PC-3 (cell line): ENCODE results near the gene C4orf33. TPM values are rescaled to one million over a fixed set of nuclear protein-coding genes. Genes with fewer than 3 reads are reported as not detected.
"Not testable (repeated sequence)": the region's sequence is repeated elsewhere in the genome, so short reads cannot be mapped to it uniquely, and the experiment has no call there.

ENCODE experiments used
- ATAC-seq: fragments of 200-7000 bp; cut with Tn5 transposase; 2 replicates; pipeline ENCODE4 v1.9.1; 2020; ENCODE audit warnings: mild to moderate bottlenecking, moderate library complexity
- BruUV-seq: library from RNA; stranded (reverse); fragments of 400-500 nt; replicated peaks from 2 replicates; lab custom pipeline; 2021; lab: Mats Ljungman, UMichigan
- CTCF ChIA-PET: fragments of 300-600 bp; sonication (Branson Sonifier 250); formaldehyde crosslinking; loops from one replicate; lab custom pipeline; 2022; ENCODE audit warnings: antibody characterized with exemption; lab: Charles Lee
- POLR2A ChIA-PET: fragments of 300-600 bp; sonication (Branson Sonifier 250); formaldehyde crosslinking; loops from one replicate; lab custom pipeline; 2022; ENCODE audit warnings: antibody characterized with exemption; ENCODE audit not compliant: unreplicated experiment; lab: Charles Lee
- DNase-seq: peaks from one replicate; pipeline ENCODE4 v3.0.0-alpha.2; 2015
- H2AFZ ChIP-seq: fragments of 300-600 bp; sonication (generic); 2 replicates; pipeline ENCODE4 v1.6.0; 2016; ENCODE audit warnings: antibody characterized with exemption, low read length
- H3F3A ChIP-seq: fragments of 300-600 bp; sonication (generic); one replicate; pipeline ENCODE4 v1.6.0; 2017; ENCODE audit warnings: antibody characterized with exemption, low read length, control low read depth, mild to moderate bottlenecking; ENCODE audit not compliant: unreplicated experiment
- H3K27ac ChIP-seq: fragments of 300-600 bp; sonication (generic); 2 replicates; pipeline ENCODE4 v1.5.1; 2016; ENCODE audit warnings: mild to moderate bottlenecking, low read length
- H3K27me3 ChIP-seq: fragments of 300-600 bp; sonication (generic); 2 replicates; pipeline ENCODE4 v1.6.1; 2016; ENCODE audit warnings: low read length, mixed read lengths
- H3K36me3 ChIP-seq: fragments of 300-600 bp; sonication (generic); 2 replicates; pipeline ENCODE4 v1.6.1; 2016; ENCODE audit warnings: low read depth, mixed run types, low read length, mixed read lengths
- H3K4me1 ChIP-seq: fragments of 300-600 bp; sonication (generic); 2 replicates; pipeline ENCODE4 v1.5.1; 2016; ENCODE audit warnings: low read length; ENCODE audit not compliant: insufficient read depth
- H3K4me2 ChIP-seq: fragments of 300-600 bp; sonication (generic); 2 replicates; pipeline ENCODE4 v1.6.0; 2016; ENCODE audit warnings: low read length
- H3K4me3 ChIP-seq: fragments of 300-600 bp; sonication (generic); 2 replicates; pipeline ENCODE4 v1.5.1; 2016; ENCODE audit warnings: mild to moderate bottlenecking, low read length, mixed read lengths
- H3K79me2 ChIP-seq: fragments of 300-600 bp; sonication (generic); 2 replicates; pipeline ENCODE4 v1.6.1; 2017; ENCODE audit warnings: low read length, mixed read lengths
- H3K9ac ChIP-seq: fragments of 300-600 bp; sonication (generic); 2 replicates; pipeline ENCODE4 v1.6.0; 2016; ENCODE audit warnings: mild to moderate bottlenecking, low read length
- H3K9me2 ChIP-seq: fragments of 300-600 bp; sonication (generic); replicated peaks from 2 replicates; pipeline ENCODE4 v1.6.1; 2016; ENCODE audit warnings: mixed run types, low read length, mixed read lengths
- H3K9me3 ChIP-seq: fragments of 300-600 bp; sonication (generic); 2 replicates; pipeline ENCODE4 v1.6.1; 2016; ENCODE audit warnings: low read length, mixed read lengths
- H4K20me1 ChIP-seq: fragments of 300-600 bp; sonication (generic); 2 replicates; pipeline ENCODE4 v1.6.1; 2016; ENCODE audit warnings: low read length, mixed read lengths
- CTCF ChIP-seq: fragments of 300-600 bp; sonication (generic); conservative IDR thresholded peaks from 2 replicates; pipeline ENCODE4 v1.5.1; 2017; ENCODE audit warnings: antibody characterized with exemption, low read depth, mild to moderate bottlenecking, low read length
- EZH2 ChIP-seq: fragments of 300-600 bp; sonication (generic); IDR thresholded peaks from one replicate; pipeline ENCODE4 v1.6.1; 2017; ENCODE audit warnings: antibody characterized with exemption, mild to moderate bottlenecking, low read length; ENCODE audit not compliant: unreplicated experiment
- EZH2phosphoT487 ChIP-seq: fragments of 300-600 bp; sonication (generic); IDR thresholded peaks from 2 replicates; pipeline ENCODE4 v1.6.1; 2018; ENCODE audit warnings: mild to moderate bottlenecking, antibody characterized with exemption, low read length, borderline replicate concordance
- intact Hi-C: fragments of 100-400 bp; cut with micrococcal nuclease; formaldehyde crosslinking; loops from 2 replicates; pipeline ENCODE4 v1.9.0; 2023
- total RNA-seq: library from RNA; depleted of rRNA; stranded (reverse); fragments of >200 nt; gene quantifications from 2 replicates; pipeline ENCODE4 v1.2.3, GENCODE V29; 2014

Gene C4orf33
- total RNA-seq, 1 experiment from 2014 or later: 2.8 TPM

DNA sequence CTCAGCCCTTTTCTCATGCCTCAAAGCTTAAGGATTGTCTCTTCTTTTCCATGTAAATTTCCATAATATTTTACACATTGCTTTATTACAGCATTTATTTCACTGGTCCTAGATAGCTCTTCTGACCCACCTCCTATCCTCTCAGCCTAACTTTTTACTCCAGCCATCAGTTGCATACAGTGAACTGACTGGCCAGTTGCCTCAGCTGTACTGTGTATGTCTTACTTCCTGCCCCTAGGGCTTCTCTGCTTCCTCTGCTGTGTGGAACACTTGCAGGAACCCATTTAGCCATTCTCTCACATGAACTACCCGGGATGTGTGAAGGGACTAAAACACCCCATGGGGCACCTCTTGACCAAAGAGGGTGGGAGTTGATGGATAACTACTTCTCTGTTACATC is 18.0 kb downstream of the C4orf33 start:
- CTCF ChIA-PET: no interaction called here
- DNase-seq: no peak
- Histone ChIP-seq H3K4me3 (no peak overlapping the region), H3K9me3 (no peaks in the 10 kb centered on the region), H3K4me2 (no peak overlapping the region), H4K20me1 (no peaks in the 10 kb centered on the region), H3F3A (no peaks in the 10 kb centered on the region), H3K9ac (no peak overlapping the region), H3K27me3 (no peaks in the 10 kb centered on the region), H3K79me2 (no peaks in the 10 kb centered on the region), H3K27ac (no peak overlapping the region), H3K9me2 (no peaks in the 10 kb centered on the region), H3K36me3 (no peaks in the 10 kb centered on the region), H2AFZ (no peak overlapping the region), H3K4me1 (no peaks in the 10 kb centered on the region)
- POLR2A ChIA-PET: no interaction called here
- no TSS peak for BruUV-seq
- TF ChIP-seq EZH2: no peak
- intact Hi-C loops: no loop called here
- no peak for ATAC-seq

DNA sequence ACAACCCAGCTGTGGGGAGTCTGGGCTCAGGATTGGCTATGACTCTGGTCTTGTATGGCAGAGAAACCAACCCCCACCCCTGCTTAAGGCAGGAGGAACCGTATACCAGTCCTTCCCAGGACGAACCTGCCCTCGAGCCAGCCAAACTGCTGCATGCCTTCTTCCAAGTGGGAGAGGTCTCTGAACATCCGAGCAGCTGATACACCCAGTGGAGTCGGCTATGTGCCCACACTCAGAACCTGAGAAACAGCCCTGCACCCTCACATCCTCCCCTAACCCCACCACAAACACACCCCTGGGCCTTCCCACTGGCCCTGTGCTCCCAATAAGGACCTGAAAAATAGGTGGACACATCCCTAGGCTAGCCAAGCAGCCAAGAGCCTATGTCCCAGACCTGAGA is 21.8 kb downstream of the C4orf33 start:
- H3K4me3 ChIP-seq: no peak overlapping the region
- no peak overlapping the region for H3K9ac ChIP-seq
- CTCF ChIA-PET: no interaction called here
- H3K4me2 ChIP-seq: no peak overlapping the region
- H3K27me3 ChIP-seq: no peaks in the 10 kb centered on the region
- no peaks in the 10 kb centered on the region for H3K36me3 ChIP-seq
- BruUV-seq: no TSS peak
- H4K20me1 ChIP-seq: no peaks in the 10 kb centered on the region
- H3K9me2 ChIP-seq: no peaks in the 10 kb centered on the region
- intact Hi-C loops: no loop called here
- ATAC-seq: no peak
- H2AFZ ChIP-seq: no peak overlapping the region
- no peak for DNase-seq
- no peaks in the 10 kb centered on the region for H3K79me2 ChIP-seq
- POLR2A ChIA-PET: no interaction called here
- H3F3A ChIP-seq: no peaks in the 10 kb centered on the region
- TF ChIP-seq EZH2phosphoT487 (no peak), EZH2 (no peak), CTCF (no peak)
- H3K9me3 ChIP-seq: no peaks in the 10 kb centered on the region
- no peaks in the 10 kb centered on the region for H3K4me1 ChIP-seq
- no peak overlapping the region for H3K27ac ChIP-seq

GRCh38 chr4:129126614-129127013 is 30.7 kb downstream of the C4orf33 start:
- CTCF ChIA-PET, ATAC-seq, H3F3A ChIP-seq, H3K4me1 ChIP-seq, H3K9me3 ChIP-seq, H3K27ac ChIP-seq, H3K9ac ChIP-seq, H3K79me2 ChIP-seq, H3K9me2 ChIP-seq, H4K20me1 ChIP-seq, H3K4me2 ChIP-seq, DNase-seq, POLR2A ChIA-PET, H3K27me3 ChIP-seq, intact Hi-C loops, H3K4me3 ChIP-seq, H2AFZ ChIP-seq, BruUV-seq, H3K36me3 ChIP-seq: not testable (repeated sequence)

DNA sequence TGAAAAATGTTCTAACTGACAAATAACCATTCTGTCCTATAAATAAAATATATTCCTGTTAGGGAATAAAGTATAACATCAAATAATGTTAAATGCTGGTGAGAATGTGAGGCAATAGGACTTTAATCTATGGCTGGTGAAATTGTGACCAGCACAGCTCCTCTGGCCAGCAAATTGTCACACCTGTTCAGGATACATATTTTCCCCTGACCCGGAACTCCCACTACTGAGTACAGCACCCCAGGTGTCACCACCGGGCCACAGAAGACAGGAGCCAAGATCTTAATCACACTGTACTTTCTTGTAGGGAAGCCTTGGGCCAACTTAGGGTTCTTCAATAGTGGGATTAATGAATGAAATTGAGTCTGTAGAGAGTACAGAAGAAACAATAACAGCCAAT is 33.2 kb downstream of the C4orf33 start:
- DNase-seq (no peak), ATAC-seq (no peak)
- no peaks in the 10 kb centered on the region for H4K20me1 ChIP-seq
- H3K4me1 ChIP-seq: no peaks in the 10 kb centered on the region
- no peak overlapping the region for H3K9ac ChIP-seq
- no peaks in the 10 kb centered on the region for H3F3A ChIP-seq
- no peaks in the 10 kb centered on the region for H3K9me2 ChIP-seq
- H3K9me3 ChIP-seq: no peaks in the 10 kb centered on the region
- H3K4me3 ChIP-seq: no peak overlapping the region
- ChIA-PET CTCF (no interaction called here), POLR2A (no interaction called here)
- H3K79me2 ChIP-seq: no peaks in the 10 kb centered on the region
- no peak overlapping the region for H2AFZ ChIP-seq
- intact Hi-C loops: no loop called here
- no peaks in the 10 kb centered on the region for H3K27me3 ChIP-seq
- H3K27ac ChIP-seq: no peak overlapping the region
- no peak overlapping the region for H3K4me2 ChIP-seq
- H3K36me3 ChIP-seq: no peaks in the 10 kb centered on the region
- BruUV-seq: no TSS peak
- TF ChIP-seq EZH2phosphoT487 (no peak), EZH2 (no peak), CTCF (no peak)
